A549 (cell line): ENCODE results near the gene THBS3. TPM values are rescaled to one million over a fixed set of nuclear protein-coding genes. Genes with fewer than 3 reads are reported as not detected.
A peak's percentile ranks its signal among the peaks of the same experiment; 100 is the strongest.

ENCODE experiments used
- ATAC-seq, 2 experiments: fragments of 200-7000 bp in 1 of 2; fragments of >200 bp in 1 of 2; cut with Nextera tagmentation in 1 of 2; cut with Tn5 transposase in 1 of 2; 3 replicates each; pipeline versions ENCODE4 v1.8.0 to v1.9.1; 2018 to 2020; ENCODE audit warnings: mild to moderate bottlenecking in 1 of 2, moderate library complexity in 1 of 2
- CTCF ChIA-PET: fragments of 300-600 bp; sonication (Branson Sonifier 250); formaldehyde crosslinking; extraction: SDS; loops from one replicate; lab custom pipeline; 2021; ENCODE audit warnings: antibody characterized with exemption, inconsistent platforms; lab: Yijun Ruan, JAX
- POLR2A ChIA-PET: fragments of 350-600 bp; formaldehyde crosslinking; extraction: SDS; loops from one replicate; lab custom pipeline; 2021; ENCODE audit warnings: antibody characterized with exemption, inconsistent platforms; lab: Yijun Ruan, JAX
- DNase-seq, 2 experiments: peaks; one replicate each; pipeline versions ENCODE4 v3.0.0 to v3.0.0-alpha.2; 2011 to 2016; ENCODE audit warnings: low read depth in 1 of 2, low spot score in 1 of 2
- FAIRE-seq: peaks from 2 replicates; lab custom pipeline; 2011; peaks lifted over from hg19 to GRCh38; lab: Jason Lieb, UNC
- H3K27ac ChIP-seq, 2 experiments: fragments of >200 bp; sonication (Bioruptor Twin); formaldehyde crosslinking; 3 replicates each; pipeline ENCODE4 v1.5.1; 2016 to 2017
- H3K4me1 ChIP-seq: fragments of >200 bp; sonication (Bioruptor Twin); formaldehyde crosslinking; 3 replicates; pipeline ENCODE4 v1.6.1; 2016
- H3K4me2 ChIP-seq: fragments of >200 bp; sonication (Bioruptor Twin); formaldehyde crosslinking; 3 replicates; pipeline ENCODE4 v1.6.1; 2016
- H3K4me3 ChIP-seq: fragments of >200 bp; sonication (Bioruptor Twin); formaldehyde crosslinking; 3 replicates; pipeline ENCODE4 v1.5.1; 2016
- H3K9me3 ChIP-seq: fragments of >200 bp; sonication (Bioruptor Twin); formaldehyde crosslinking; 3 replicates; pipeline ENCODE4 v1.6.1; 2016
- BHLHE40 ChIP-seq: IDR thresholded peaks from 2 replicates; pipeline ENCODE4 v1.6.1; 2012; ENCODE audit warnings: low read depth, low read length, inconsistent platforms
- CBX8 ChIP-seq: fragments of 200-600 bp; sonication (generic); IDR thresholded peaks from 2 replicates; pipeline ENCODE4 v1.6.1; 2016
- CHD2 ChIP-seq: fragments of 150-350 bp; IDR thresholded peaks from 2 replicates; pipeline ENCODE4 v1.6.1; 2014; ENCODE audit warnings: low read length; ENCODE audit not compliant: partially characterized antibody
- EP300 ChIP-seq, 2 experiments: fragments of >200 bp; sonication (Bioruptor Twin); formaldehyde crosslinking; IDR thresholded peaks; 2 replicates in 1 of 2; 3 replicates in 1 of 2; pipeline ENCODE4 v1.6.1; 2016 to 2017
- ESRRA ChIP-seq: fragments of 150-350 bp; IDR thresholded peaks from 2 replicates; pipeline ENCODE4 v1.6.1; 2014; ENCODE audit warnings: mild to moderate bottlenecking, low read length, borderline replicate concordance
- FOXS1 ChIP-seq: fragments of 250-450 bp; sonication (Bioruptor Pico); IDR thresholded peaks from 2 replicates; pipeline ENCODE4 v1.5.0; 2020; ENCODE audit warnings: mild to moderate bottlenecking, moderate library complexity
- GATA3 ChIP-seq: IDR thresholded peaks from 2 replicates; pipeline ENCODE4 v1.6.1; 2012; ENCODE audit warnings: borderline replicate concordance
- HDAC2 ChIP-seq: fragments of 200-600 bp; sonication (generic); IDR thresholded peaks from 2 replicates; pipeline ENCODE4 v1.6.1; 2016
- JUN ChIP-seq, 2 experiments: fragments of >200 bp; sonication (Bioruptor Twin); formaldehyde crosslinking; IDR thresholded peaks; 2 replicates in 1 of 2; 3 replicates in 1 of 2; pipeline ENCODE4 v1.6.1; 2016 to 2017
- NFE2L2 ChIP-seq: fragments of 150-350 bp; conservative IDR thresholded peaks from 2 replicates; pipeline ENCODE4 v1.6.1; 2014; ENCODE audit warnings: low read length
- NPAS2 ChIP-seq: fragments of 250-450 bp; sonication (Bioruptor Pico); IDR thresholded peaks from 2 replicates; pipeline ENCODE4 v1.8.0; 2022; ENCODE audit warnings: mild to moderate bottlenecking, moderate library complexity, borderline replicate concordance
- POLR2A ChIP-seq: IDR thresholded peaks from 2 replicates; pipeline ENCODE4 v1.6.1; 2012; ENCODE audit warnings: mild to moderate bottlenecking, low read length
- RAD21 ChIP-seq, 2 experiments: fragments of >200 bp in 1 of 2; sonication (Bioruptor Twin) in 1 of 2; formaldehyde crosslinking in 1 of 2; IDR thresholded peaks in 1 of 2; conservative IDR thresholded peaks in 1 of 2; 2 replicates in 1 of 2; 3 replicates in 1 of 2; pipeline ENCODE4 v1.6.1; 2012 to 2018; ENCODE audit warnings: inconsistent platforms in 1 of 2
- RNF2 ChIP-seq: fragments of 200-600 bp; sonication (generic); IDR thresholded peaks from 2 replicates; pipeline ENCODE4 v1.6.1; 2016; ENCODE audit warnings: low read depth, mild to moderate bottlenecking, antibody characterized with exemption, moderate library complexity, borderline replicate concordance
- SMC3 ChIP-seq: fragments of >200 bp; sonication (Bioruptor Twin); formaldehyde crosslinking; IDR thresholded peaks from 3 replicates; pipeline ENCODE4 v1.6.1; 2018; ENCODE audit warnings: inconsistent platforms
- ZC3H11A ChIP-seq: fragments of 450-650 bp; IDR thresholded peaks from 2 replicates; pipeline ENCODE4 v1.6.1; 2014; ENCODE audit warnings: antibody characterized with exemption, mild to moderate bottlenecking
- ZFP36 ChIP-seq: fragments of 450-650 bp; IDR thresholded peaks from 2 replicates; pipeline ENCODE4 v1.6.1; 2014; ENCODE audit warnings: borderline replicate concordance; ENCODE audit not compliant: partially characterized antibody
- WGBS: methylation state at CpG from one replicate; pipeline ENCODE4 v1.1.6; 2017; ENCODE audit errors: missing lambda C conversion rate; 5-methylcytosine and 5-hydroxymethylcytosine counted together
- polyA plus RNA-seq, 4 experiments: library from polyadenylated mRNA; depleted of rRNA in 3 of 4; stranded (reverse); fragments of >200 nt; fragmentation: RNase III in 1 of 4; extraction: RNeasy Plus Mini Kit Qiagen cat#74134 plus additional on column Dnase treatment in 1 of 4; gene quantifications; 2 replicates in 3 of 4; 3 replicates in 1 of 4; pipeline ENCODE4 v1.2.3, GENCODE V29; 2011 to 2017
- TF ChIP-seq, protein P1 (sequence below): fragments of >200 bp; sonication (Bioruptor Twin); formaldehyde crosslinking; IDR thresholded peaks from 3 replicates; pipeline ENCODE4 v1.5.1; 2016
- TF ChIP-seq, protein P2 (sequence below): fragments of 250-450 bp; sonication (Bioruptor Pico); IDR thresholded peaks from 2 replicates; pipeline ENCODE4 v1.5.0; 2021; ENCODE audit warnings: mild to moderate bottlenecking, moderate library complexity, borderline replicate concordance
- TF ChIP-seq, protein P3 (sequence below): fragments of >200 bp; sonication (Bioruptor Twin); formaldehyde crosslinking; IDR thresholded peaks from 2 replicates; pipeline ENCODE4 v1.6.1; 2016
- TF ChIP-seq, protein P4 (sequence below): fragments of 450-650 bp; IDR thresholded peaks from 2 replicates; pipeline ENCODE4 v1.6.1; 2014; ENCODE audit warnings: antibody characterized with exemption
- TF ChIP-seq, protein P5 (sequence below): fragments of 250-450 bp; sonication (Bioruptor Pico); IDR thresholded peaks from 2 replicates; pipeline ENCODE4 v1.5.0; 2020; ENCODE audit warnings: low read depth, mild to moderate bottlenecking, moderate library complexity

The THBS3 gene
- polyA plus RNA-seq, 2 of the 4 experiments (the other 2 are of a cell fraction), result 12.1 to 13.8 TPM

DNA sequence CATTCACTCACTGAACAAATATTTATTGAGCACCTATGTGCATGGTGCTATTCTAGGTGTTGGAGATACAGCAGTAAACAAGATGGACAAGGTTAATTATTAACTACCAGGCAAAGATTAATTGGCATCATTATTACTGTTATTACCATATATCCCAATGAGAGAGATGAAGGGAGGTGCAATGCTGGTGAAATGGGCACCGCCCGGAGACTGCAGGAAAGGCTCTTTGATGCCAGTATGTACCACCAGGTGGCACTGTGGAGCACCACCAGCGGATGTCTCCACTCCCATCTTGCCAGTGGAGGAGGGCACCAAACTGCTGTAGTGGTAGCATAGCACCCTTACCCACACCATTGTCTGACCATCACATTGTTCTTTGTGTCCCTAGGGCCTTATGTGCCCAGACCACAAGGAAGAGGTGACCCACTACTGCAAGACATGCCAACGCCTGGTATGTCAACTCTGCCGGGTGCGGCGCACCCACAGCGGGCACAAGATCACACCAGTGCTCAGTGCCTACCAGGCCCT is 31.1 kb downstream of the THBS3 start:
- ATAC-seq, result peak; percentile 52 to 71
- CTCF ChIA-PET, result interaction anchor here (0.5 to 15.2 kb wide), 17 partner anchors 9 to 682 kb away, joined by 3 to 384 read pairs (median 4); partner anchors contain the start of gene THBS3
- H3K9me3 ChIP-seq, result no peaks in the 10 kb centered on the region
- H3K4me3 ChIP-seq, result no peak overlapping the region
- POLR2A ChIA-PET, result interaction anchor here (2.4 to 4.4 kb wide), 2 partner anchors 17 kb away, joined by 9 to 54 read pairs; no protein-coding TSS in a partner anchor
- peaks cover 20% of the 10 kb centered on the region for H3K4me1 ChIP-seq
- DNase-seq, result peak; percentile 77 to 97
- FAIRE-seq, result no peak
- 60% methylated on average over 8 of the region's 8 CpGs for WGBS
- no peak for TF ChIP-seq CHD2
- TF ChIP-seq, protein P1, sequence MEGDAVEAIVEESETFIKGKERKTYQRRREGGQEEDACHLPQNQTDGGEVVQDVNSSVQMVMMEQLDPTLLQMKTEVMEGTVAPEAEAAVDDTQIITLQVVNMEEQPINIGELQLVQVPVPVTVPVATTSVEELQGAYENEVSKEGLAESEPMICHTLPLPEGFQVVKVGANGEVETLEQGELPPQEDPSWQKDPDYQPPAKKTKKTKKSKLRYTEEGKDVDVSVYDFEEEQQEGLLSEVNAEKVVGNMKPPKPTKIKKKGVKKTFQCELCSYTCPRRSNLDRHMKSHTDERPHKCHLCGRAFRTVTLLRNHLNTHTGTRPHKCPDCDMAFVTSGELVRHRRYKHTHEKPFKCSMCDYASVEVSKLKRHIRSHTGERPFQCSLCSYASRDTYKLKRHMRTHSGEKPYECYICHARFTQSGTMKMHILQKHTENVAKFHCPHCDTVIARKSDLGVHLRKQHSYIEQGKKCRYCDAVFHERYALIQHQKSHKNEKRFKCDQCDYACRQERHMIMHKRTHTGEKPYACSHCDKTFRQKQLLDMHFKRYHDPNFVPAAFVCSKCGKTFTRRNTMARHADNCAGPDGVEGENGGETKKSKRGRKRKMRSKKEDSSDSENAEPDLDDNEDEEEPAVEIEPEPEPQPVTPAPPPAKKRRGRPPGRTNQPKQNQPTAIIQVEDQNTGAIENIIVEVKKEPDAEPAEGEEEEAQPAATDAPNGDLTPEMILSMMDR, result peak; percentile 86
- TF ChIP-seq RAD21 (conservative IDR thresholded peaks at IDR 0.05 in 1 of 2, IDR thresholded peaks at IDR 0.05 in 1 of 2), result peak; percentile 52 to 62
- TF ChIP-seq, protein P2, sequence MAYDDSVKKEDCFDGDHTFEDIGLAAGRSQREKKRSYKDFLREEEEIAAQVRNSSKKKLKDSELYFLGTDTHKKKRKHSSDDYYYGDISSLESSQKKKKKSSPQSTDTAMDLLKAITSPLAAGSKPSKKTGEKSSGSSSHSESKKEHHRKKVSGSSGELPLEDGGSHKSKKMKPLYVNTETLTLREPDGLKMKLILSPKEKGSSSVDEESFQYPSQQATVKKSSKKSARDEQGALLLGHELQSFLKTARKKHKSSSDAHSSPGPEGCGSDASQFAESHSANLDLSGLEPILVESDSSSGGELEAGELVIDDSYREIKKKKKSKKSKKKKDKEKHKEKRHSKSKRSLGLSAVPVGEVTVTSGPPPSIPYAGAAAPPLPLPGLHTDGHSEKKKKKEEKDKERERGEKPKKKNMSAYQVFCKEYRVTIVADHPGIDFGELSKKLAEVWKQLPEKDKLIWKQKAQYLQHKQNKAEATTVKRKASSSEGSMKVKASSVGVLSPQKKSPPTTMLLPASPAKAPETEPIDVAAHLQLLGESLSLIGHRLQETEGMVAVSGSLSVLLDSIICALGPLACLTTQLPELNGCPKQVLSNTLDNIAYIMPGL (CRISPR knock-in tag), result no peak
- peak; percentile 77 for TF ChIP-seq SMC3
- no peak overlapping the region for H3K4me2 ChIP-seq
- H3K27ac ChIP-seq, result peak overlapping the region; percentile 12 to 63; a peak in 3 of 6 replicates

DNA sequence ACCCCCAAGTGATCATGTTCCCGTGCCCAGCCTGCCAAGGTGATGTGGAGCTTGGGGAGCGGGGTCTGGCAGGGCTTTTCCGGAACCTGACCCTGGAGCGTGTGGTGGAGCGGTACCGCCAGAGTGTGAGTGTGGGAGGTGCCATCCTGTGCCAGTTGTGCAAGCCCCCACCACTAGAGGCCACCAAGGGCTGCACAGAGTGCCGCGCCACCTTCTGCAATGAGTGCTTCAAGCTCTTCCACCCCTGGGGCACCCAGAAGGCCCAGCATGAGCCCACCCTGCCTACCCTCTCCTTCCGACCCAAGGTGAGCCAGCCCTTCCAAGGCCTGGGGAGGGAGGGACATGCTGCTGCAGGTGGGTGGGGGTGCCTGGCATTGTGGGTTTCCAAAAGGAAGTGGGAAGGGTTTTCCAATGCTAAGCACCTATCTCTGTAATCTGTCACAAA is 31.7 kb downstream of the THBS3 start:
- Histone ChIP-seq H3K4me2 (no peak overlapping the region), H3K27ac (peak overlapping the region in 1 of 2 experiments; percentile 10; a peak in 1 of 6 replicates), H3K9me3 (no peaks in the 10 kb centered on the region), H3K4me3 (no peak overlapping the region), H3K4me1 (peaks cover 21% of the 10 kb centered on the region)
- WGBS, result 75% methylated on average over 9 of the region's 9 CpGs
- FAIRE-seq (no peak), ATAC-seq (peak; percentile 35 to 36; a peak in 4 of 6 replicates), DNase-seq (peak in 1 of 2 experiments; percentile 52)
- POLR2A ChIA-PET, result interaction anchor here (4.4 kb wide), 1 partner anchor 18 kb away, joined by 54 read pairs; no protein-coding TSS in a partner anchor
- CTCF ChIA-PET, result interaction anchor here (0.5 to 15.2 kb wide), 28 partner anchors 9 to 887 kb away, joined by 3 to 384 read pairs (median 4); no protein-coding TSS in a partner anchor
- TF ChIP-seq FOXS1 (CRISPR knock-in tag), result no peak
- TF ChIP-seq, protein P3, sequence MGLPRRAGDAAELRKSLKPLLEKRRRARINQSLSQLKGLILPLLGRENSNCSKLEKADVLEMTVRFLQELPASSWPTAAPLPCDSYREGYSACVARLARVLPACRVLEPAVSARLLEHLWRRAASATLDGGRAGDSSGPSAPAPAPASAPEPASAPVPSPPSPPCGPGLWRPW, result no peak
- TF ChIP-seq, protein P4, sequence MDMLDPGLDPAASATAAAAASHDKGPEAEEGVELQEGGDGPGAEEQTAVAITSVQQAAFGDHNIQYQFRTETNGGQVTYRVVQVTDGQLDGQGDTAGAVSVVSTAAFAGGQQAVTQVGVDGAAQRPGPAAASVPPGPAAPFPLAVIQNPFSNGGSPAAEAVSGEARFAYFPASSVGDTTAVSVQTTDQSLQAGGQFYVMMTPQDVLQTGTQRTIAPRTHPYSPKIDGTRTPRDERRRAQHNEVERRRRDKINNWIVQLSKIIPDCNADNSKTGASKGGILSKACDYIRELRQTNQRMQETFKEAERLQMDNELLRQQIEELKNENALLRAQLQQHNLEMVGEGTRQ, result no peak
- TF ChIP-seq, protein P5, sequence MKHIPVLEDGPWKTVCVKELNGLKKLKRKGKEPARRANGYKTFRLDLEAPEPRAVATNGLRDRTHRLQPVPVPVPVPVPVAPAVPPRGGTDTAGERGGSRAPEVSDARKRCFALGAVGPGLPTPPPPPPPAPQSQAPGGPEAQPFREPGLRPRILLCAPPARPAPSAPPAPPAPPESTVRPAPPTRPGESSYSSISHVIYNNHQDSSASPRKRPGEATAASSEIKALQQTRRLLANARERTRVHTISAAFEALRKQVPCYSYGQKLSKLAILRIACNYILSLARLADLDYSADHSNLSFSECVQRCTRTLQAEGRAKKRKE, result no peak
- TF ChIP-seq GATA3, result no peak
- TF ChIP-seq ZC3H11A, result no peak
- TF ChIP-seq HDAC2, result no peak
- TF ChIP-seq POLR2A, result no peak
- TF ChIP-seq JUN (IDR thresholded peaks at IDR 0.05), result no peak
- TF ChIP-seq BHLHE40, result no peak
- TF ChIP-seq NFE2L2, result no peak
- no peak for TF ChIP-seq ZFP36
- no peak for TF ChIP-seq NPAS2 (CRISPR knock-in tag)
- TF ChIP-seq EP300 (IDR thresholded peaks at IDR 0.05), result no peak
- no peak for TF ChIP-seq SMC3
- TF ChIP-seq RNF2, result no peak
- no peak for TF ChIP-seq ESRRA
- no peak for TF ChIP-seq CBX8
